Smooth muscle cell (in vitro differentiated cells): Measurements from ENCODE around the gene MIGA2. TPM values are rescaled to one million over a fixed set of nuclear protein-coding genes. Genes with fewer than 3 reads are reported as not detected.

Source experiments
- DNase-seq: peaks from one replicate; lab custom pipeline; 2025; ENCODE audit not compliant: unreplicated experiment; lab: John Stamatoyannopoulos, UW
- H2AFZ ChIP-seq: fragments of 200-600 bp; sonication (generic); 2 replicates; pipeline ENCODE4 v1.6.0; 2016; ENCODE audit warnings: antibody characterized with exemption, low read depth, mild to moderate bottlenecking
- H3F3A ChIP-seq: fragments of 200-600 bp; sonication (generic); 2 replicates; pipeline ENCODE4 v1.6.0; 2017; ENCODE audit warnings: antibody characterized with exemption, low read depth
- H3K27ac ChIP-seq: fragments of 200-600 bp; sonication (generic); 2 replicates; pipeline ENCODE4 v1.5.1; 2016; ENCODE audit warnings: low read depth, mild to moderate bottlenecking
- H3K27me3 ChIP-seq: fragments of 200-600 bp; sonication (generic); 2 replicates; pipeline ENCODE4 v1.6.1; 2016; ENCODE audit warnings: low read depth, mild to moderate bottlenecking
- H3K36me3 ChIP-seq: fragments of 200-600 bp; sonication (generic); 2 replicates; pipeline ENCODE4 v1.5.1; 2016; ENCODE audit warnings: low read depth
- H3K4me1 ChIP-seq: fragments of 200-600 bp; sonication (generic); 2 replicates; pipeline ENCODE4 v1.5.1; 2016; ENCODE audit warnings: low read depth
- H3K4me2 ChIP-seq: fragments of 200-600 bp; sonication (generic); 2 replicates; pipeline ENCODE4 v1.6.0; 2016; ENCODE audit warnings: mild to moderate bottlenecking
- H3K4me3 ChIP-seq: fragments of 200-600 bp; sonication (generic); 2 replicates; pipeline ENCODE4 v1.5.1; 2016; ENCODE audit warnings: mild to moderate bottlenecking
- H3K79me2 ChIP-seq: fragments of 200-600 bp; sonication (generic); 2 replicates; pipeline ENCODE4 v1.6.0; 2016; ENCODE audit warnings: low read depth, mild to moderate bottlenecking
- H3K9ac ChIP-seq: fragments of 200-600 bp; sonication (generic); 2 replicates; pipeline ENCODE4 v1.6.0; 2016; ENCODE audit warnings: low read depth
- H3K9me3 ChIP-seq: fragments of 200-600 bp; sonication (generic); replicated peaks from 2 replicates; pipeline ENCODE4 v1.5.1; 2016; ENCODE audit warnings: low read depth
- H4K20me1 ChIP-seq: fragments of 200-600 bp; sonication (generic); 2 replicates; pipeline ENCODE4 v1.6.0; 2016; ENCODE audit warnings: low read depth
- WGBS: methylation state at CpG from one replicate; pipeline ENCODE4 v1.1.7; 2016; ENCODE audit warnings: low lambda C conversion rate; 5-methylcytosine and 5-hydroxymethylcytosine counted together
- polyA plus RNA-seq: library from polyadenylated mRNA; unstranded; fragments of >200 nt; fragmentation: Nextera tagmentation; extraction: Ambion mirVana; gene quantifications from 2 replicates; pipeline ENCODE4 v1.2.1, GENCODE V29; 2016
- total RNA-seq: library from RNA; depleted of rRNA; stranded (reverse); fragments of >200 nt; gene quantifications from 2 replicates; pipeline ENCODE4 v1.2.3, GENCODE V29; 2014
- TF ChIP-seq, protein P1 (sequence below): fragments of 200-600 bp; sonication (generic); IDR thresholded peaks from 2 replicates; pipeline ENCODE4 v1.5.1; 2017; ENCODE audit warnings: borderline replicate concordance, mild to moderate bottlenecking, antibody characterized with exemption; ENCODE audit not compliant: insufficient read depth, poor library complexity, severe bottlenecking

MIGA2 gene
- total and polyA plus RNA-seq, 2 experiments from 2014 or later, result 18.1 to 21.6 TPM

DNA sequence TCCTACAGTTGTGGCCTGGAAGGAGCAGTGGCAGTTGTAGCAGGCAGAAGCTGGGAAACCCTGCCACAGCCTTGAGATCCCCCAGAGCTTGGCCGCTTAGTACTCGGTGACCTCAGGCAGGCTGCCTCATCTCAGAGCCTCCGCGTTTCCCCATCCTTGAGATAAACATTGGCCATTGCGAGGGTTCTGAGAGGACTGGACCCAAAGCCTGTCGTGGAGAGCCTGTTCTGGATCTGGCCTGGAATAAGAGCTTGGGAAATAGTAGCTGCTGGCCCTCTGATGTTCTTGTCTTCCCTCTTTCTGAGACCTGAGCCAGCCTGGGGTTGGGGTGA, 1.3 kb downstream of the MIGA2 start:
- H3K36me3 ChIP-seq, result no peaks in the 10 kb centered on the region
- H2AFZ ChIP-seq, result no peak overlapping the region
- TF ChIP-seq, protein P1, sequence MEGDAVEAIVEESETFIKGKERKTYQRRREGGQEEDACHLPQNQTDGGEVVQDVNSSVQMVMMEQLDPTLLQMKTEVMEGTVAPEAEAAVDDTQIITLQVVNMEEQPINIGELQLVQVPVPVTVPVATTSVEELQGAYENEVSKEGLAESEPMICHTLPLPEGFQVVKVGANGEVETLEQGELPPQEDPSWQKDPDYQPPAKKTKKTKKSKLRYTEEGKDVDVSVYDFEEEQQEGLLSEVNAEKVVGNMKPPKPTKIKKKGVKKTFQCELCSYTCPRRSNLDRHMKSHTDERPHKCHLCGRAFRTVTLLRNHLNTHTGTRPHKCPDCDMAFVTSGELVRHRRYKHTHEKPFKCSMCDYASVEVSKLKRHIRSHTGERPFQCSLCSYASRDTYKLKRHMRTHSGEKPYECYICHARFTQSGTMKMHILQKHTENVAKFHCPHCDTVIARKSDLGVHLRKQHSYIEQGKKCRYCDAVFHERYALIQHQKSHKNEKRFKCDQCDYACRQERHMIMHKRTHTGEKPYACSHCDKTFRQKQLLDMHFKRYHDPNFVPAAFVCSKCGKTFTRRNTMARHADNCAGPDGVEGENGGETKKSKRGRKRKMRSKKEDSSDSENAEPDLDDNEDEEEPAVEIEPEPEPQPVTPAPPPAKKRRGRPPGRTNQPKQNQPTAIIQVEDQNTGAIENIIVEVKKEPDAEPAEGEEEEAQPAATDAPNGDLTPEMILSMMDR, result no peak
- H4K20me1 ChIP-seq, result no peaks in the 10 kb centered on the region
- H3K27ac ChIP-seq, result no peak overlapping the region
- peak overlapping the region; percentile 95 for H3K4me3 ChIP-seq
- DNase-seq, result no peak
- 75% methylated on average over 6 of the region's 6 CpGs for WGBS
- H3F3A ChIP-seq, result no peaks in the 10 kb centered on the region
- H3K9ac ChIP-seq, result no peak overlapping the region
- H3K79me2 ChIP-seq, result peaks cover 27% of the 10 kb centered on the region
- H3K4me1 ChIP-seq, result peaks cover 8% of the 10 kb centered on the region
- H3K27me3 ChIP-seq, result no peaks in the 10 kb centered on the region
- no peaks in the 10 kb centered on the region for H3K9me3 ChIP-seq
- peak overlapping the region; percentile 95 for H3K4me2 ChIP-seq

DNA sequence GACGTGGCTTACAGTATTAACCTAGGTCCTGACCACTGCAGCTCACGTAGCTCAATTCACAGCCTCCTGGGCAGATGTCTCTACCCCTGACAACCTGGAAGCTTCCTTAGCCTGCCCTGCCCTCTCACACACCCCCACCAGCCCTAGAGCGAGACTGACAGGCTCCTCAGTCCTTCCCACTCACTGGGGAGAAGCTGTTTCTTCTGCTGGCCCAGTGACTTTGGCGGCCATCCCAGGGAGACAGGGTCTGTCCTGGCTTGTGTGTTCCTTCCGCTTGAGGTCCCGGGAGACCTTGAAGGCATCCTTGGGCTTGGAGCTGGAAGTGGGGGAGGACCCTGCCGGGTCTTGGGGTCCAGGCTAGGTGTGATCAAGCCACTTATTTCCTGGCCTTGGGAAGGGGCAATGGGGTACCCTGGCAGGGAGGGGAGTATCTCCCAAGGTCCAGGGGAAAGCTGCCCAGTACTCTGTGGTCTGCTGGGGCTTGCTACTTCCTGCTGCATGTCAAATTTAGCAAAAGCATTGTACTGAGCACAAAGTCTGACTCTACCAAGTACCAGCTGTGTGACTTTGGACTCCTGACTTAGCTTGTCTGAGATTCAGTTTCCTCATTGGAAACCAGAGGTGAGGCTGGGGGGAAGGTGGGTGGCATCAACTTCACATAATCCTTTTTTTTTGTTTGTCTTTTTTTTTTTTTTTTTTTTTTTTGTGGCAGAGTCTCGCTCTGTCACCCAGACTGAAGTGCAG, 1.9 kb downstream of the MIGA2 start:
- Histone ChIP-seq H3F3A (no peaks in the 10 kb centered on the region), H3K27me3 (no peaks in the 10 kb centered on the region), H2AFZ (no peak overlapping the region), H3K36me3 (no peaks in the 10 kb centered on the region), H4K20me1 (no peaks in the 10 kb centered on the region), H3K27ac (no peak overlapping the region), H3K79me2 (peaks cover 27% of the 10 kb centered on the region), H3K9ac (no peak overlapping the region), H3K9me3 (no peaks in the 10 kb centered on the region), H3K4me3 (no peak overlapping the region), H3K4me2 (no peak overlapping the region), H3K4me1 (peaks cover 8% of the 10 kb centered on the region)
- 95% methylated on average over 6 of the region's 8 CpGs for WGBS
- no peak for DNase-seq
- TF ChIP-seq, protein P1, result no peak

DNA sequence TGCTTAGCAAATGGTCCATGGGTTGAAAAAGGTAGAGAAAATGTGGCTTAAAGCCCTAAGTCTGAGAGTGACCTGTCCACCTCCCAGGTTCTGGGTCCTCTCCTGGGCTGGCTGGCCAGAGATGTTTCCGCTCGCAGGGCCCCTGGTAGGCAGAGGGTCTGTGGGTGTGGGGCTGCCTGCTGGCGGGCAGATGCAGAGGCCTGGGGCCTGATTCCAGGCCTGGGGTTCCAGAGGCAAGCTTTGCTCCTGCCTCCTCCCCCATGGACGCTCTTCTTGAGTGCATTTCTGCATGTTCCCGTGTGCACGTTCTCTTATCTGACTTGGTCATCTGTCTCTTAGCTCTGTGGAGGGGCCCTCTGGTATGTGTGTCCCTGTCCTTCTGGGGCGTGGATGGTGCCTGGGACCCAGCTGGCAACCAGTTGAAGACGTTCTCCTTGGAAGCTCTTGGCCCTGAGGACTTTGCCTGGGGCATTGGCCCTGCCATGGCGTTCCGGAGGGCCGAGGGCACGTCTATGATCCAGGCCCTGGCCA, 3.8 kb downstream of the MIGA2 start:
- no peak overlapping the region for H2AFZ ChIP-seq
- no peaks in the 10 kb centered on the region for H3K27me3 ChIP-seq
- no peak for DNase-seq
- H3K27ac ChIP-seq, result no peak overlapping the region
- H3K4me1 ChIP-seq, result peaks cover 8% of the 10 kb centered on the region
- H3K79me2 ChIP-seq, result peaks cover 27% of the 10 kb centered on the region
- WGBS, result 93% methylated on average over 12 of the region's 12 CpGs
- no peak overlapping the region for H3K4me3 ChIP-seq
- TF ChIP-seq, protein P1, result no peak
- H3K9ac ChIP-seq, result no peak overlapping the region
- H3F3A ChIP-seq, result no peaks in the 10 kb centered on the region
- H3K9me3 ChIP-seq, result no peaks in the 10 kb centered on the region
- H3K4me2 ChIP-seq, result no peak overlapping the region
- H4K20me1 ChIP-seq, result no peaks in the 10 kb centered on the region
- H3K36me3 ChIP-seq, result no peaks in the 10 kb centered on the region

DNA sequence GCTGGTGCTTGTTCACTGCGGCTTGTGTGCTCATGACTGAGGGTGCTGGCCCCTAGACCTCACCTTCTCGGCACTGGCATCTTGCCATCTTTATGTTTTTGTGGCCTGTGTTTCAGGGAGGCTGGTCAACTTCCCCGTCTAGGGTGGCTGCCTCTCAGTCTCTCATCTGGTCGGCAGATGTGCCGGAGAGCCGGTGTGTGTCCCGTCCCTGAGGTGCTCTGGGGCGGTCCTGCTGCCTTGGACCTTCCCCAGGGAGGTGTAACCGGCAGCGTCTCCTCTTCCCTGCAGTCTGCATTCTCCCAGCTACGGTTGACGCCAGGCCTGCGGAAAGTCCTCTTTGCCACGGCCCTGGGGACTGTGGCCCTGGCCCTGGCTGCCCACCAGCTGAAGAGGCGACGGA, 5.6 kb downstream of the MIGA2 start:
- Histone ChIP-seq H3K9me3 (no peaks in the 10 kb centered on the region), H3K4me2 (no peak overlapping the region), H3F3A (no peaks in the 10 kb centered on the region), H4K20me1 (no peaks in the 10 kb centered on the region), H2AFZ (no peak overlapping the region), H3K36me3 (no peaks in the 10 kb centered on the region), H3K9ac (no peak overlapping the region), H3K27me3 (no peaks in the 10 kb centered on the region), H3K27ac (no peak overlapping the region), H3K4me3 (no peak overlapping the region), H3K4me1 (peaks cover 8% of the 10 kb centered on the region), H3K79me2 (peaks cover 25% of the 10 kb centered on the region)
- WGBS, result 96% methylated on average over 16 of the region's 16 CpGs
- TF ChIP-seq, protein P1, result no peak
- no peak for DNase-seq
